HFFc6 (cell line): ENCODE results near the gene HSBP1L1. TPM values are rescaled to one million over a fixed set of nuclear protein-coding genes. Genes with fewer than 3 reads are reported as not detected.
"Not testable (repeated sequence)": the region's sequence is repeated elsewhere in the genome, so short reads cannot be mapped to it uniquely, and the experiment has no call there.

Experiments used
- DNase-seq: peaks from one replicate; pipeline ENCODE4 v3.0.0-alpha.2; 2018
- H3K27ac Mint-ChIP-seq: 2 replicates; pipeline ENCODE4 v1.8.0; 2020; ENCODE audit warnings: mild to moderate bottlenecking, mixed read lengths
- H3K27me3 Mint-ChIP-seq: 2 replicates; pipeline ENCODE4 v1.8.0; 2021; ENCODE audit warnings: mild to moderate bottlenecking, moderate library complexity, mixed read lengths; ENCODE audit not compliant: insufficient read depth
- H3K36me3 Mint-ChIP-seq: 2 replicates; pipeline ENCODE4 v1.8.0; 2021; ENCODE audit warnings: low read depth, mixed read lengths
- H3K4me1 Mint-ChIP-seq: 2 replicates; pipeline ENCODE4 v1.8.0; 2020; ENCODE audit warnings: low read depth, mixed read lengths
- H3K4me3 Mint-ChIP-seq: 2 replicates; pipeline ENCODE4 v1.8.0; 2020; ENCODE audit warnings: mild to moderate bottlenecking, moderate library complexity, mixed read lengths
- H3K9me3 Mint-ChIP-seq: 2 replicates; pipeline ENCODE4 v1.8.0; 2020; ENCODE audit warnings: mild to moderate bottlenecking, mixed read lengths
- total RNA-seq, 6 experiments: library from RNA; stranded (reverse); fragmentation: NEBNext Ultra II Directional; extraction: Animal tissue kit (Norgen Biotek cat#: 25700); gene quantifications; 2 replicates in 1 of 6; 3 replicates in 5 of 6; pipeline ENCODE4 v1.2.3, GENCODE V29; 2021
- TF ChIP-seq, protein P1 (sequence below): fragments of 200-600 bp; sonication (generic); IDR thresholded peaks from 2 replicates; pipeline ENCODE4 v1.5.0; 2021; ENCODE audit warnings: antibody characterized with exemption, mild to moderate bottlenecking

Gene HSBP1L1
- total RNA-seq, 6 experiments from 2014 or later, result 20.7 to 25.6 (median 21.6) TPM

DNA sequence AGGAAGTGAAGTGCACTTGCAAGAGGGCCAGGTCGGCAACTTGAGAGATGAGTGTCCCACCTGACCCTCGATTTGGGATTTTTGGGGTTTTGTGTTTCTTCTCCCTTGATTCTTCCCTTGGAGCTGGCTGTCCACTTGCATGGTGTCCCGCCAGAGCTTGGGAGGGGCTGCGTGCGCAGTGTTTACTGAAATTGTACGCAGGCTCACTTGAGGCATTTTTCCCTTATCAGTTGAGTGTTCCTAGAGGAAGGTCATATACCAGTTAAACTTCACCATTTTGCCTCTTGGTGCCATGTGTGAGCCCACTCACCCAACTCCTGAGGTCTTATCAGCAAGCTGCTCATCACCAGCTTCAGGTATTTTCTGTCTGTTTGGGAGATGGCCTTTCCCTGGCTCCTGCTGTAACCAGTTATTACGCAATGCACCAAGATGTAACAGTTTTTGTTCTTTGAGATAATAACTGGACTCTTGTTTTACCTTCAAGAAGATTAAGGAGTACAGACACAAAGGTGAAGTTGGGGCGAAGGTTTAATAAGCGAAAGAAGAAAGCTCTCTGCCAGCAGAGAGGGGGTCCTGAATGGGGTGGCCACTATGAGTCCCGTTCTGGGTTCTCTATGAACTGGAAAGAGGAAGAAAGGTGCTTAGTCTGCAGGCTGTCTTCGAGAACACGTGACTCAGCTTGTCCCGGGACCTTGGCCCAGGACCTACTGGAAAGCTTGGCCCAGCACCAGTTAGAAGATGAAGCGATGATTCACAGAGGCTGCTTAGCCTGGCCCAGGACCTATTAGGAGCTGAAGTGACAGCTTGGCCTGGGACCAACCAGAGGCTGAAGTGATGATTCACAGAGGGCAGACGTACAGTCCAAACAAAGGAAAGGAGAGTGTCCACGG lies 45.5 kb downstream of the HSBP1L1 start:
- Mint-ChIP-seq H3K4me3 (peak overlapping the region; percentile 70), H3K27ac (peak overlapping the region; percentile 90), H3K9me3 (peaks cover 4% of the 10 kb centered on the region; the same call in 1 of the 2 replicates)

GRCh38 chr18:80010551-80010906 lies 46.1 kb downstream of the HSBP1L1 start:
- TF ChIP-seq, protein P1, sequence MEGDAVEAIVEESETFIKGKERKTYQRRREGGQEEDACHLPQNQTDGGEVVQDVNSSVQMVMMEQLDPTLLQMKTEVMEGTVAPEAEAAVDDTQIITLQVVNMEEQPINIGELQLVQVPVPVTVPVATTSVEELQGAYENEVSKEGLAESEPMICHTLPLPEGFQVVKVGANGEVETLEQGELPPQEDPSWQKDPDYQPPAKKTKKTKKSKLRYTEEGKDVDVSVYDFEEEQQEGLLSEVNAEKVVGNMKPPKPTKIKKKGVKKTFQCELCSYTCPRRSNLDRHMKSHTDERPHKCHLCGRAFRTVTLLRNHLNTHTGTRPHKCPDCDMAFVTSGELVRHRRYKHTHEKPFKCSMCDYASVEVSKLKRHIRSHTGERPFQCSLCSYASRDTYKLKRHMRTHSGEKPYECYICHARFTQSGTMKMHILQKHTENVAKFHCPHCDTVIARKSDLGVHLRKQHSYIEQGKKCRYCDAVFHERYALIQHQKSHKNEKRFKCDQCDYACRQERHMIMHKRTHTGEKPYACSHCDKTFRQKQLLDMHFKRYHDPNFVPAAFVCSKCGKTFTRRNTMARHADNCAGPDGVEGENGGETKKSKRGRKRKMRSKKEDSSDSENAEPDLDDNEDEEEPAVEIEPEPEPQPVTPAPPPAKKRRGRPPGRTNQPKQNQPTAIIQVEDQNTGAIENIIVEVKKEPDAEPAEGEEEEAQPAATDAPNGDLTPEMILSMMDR, result no peak
- H3K27me3 Mint-ChIP-seq, result peaks cover 2% of the 10 kb centered on the region
- H3K4me3 Mint-ChIP-seq, result peak overlapping the region; percentile 70
- peak overlapping the region; percentile 90 for H3K27ac Mint-ChIP-seq
- no peak for DNase-seq
- peaks cover 4% of the 10 kb centered on the region; the same call in 1 of the 2 replicates for H3K9me3 Mint-ChIP-seq
- H3K4me1 Mint-ChIP-seq, result peaks cover 20% of the 10 kb centered on the region
- no peaks in the 10 kb centered on the region for H3K36me3 Mint-ChIP-seq

More for the DNA sequence above, 45.5 kb downstream of the HSBP1L1 start:
- TF ChIP-seq, protein P1, result no peak
- H3K36me3 Mint-ChIP-seq, result no peaks in the 10 kb centered on the region
- peaks cover 20% of the 10 kb centered on the region for H3K4me1 Mint-ChIP-seq
- peak; percentile 97 for DNase-seq
- peaks cover 2% of the 10 kb centered on the region for H3K27me3 Mint-ChIP-seq

DNA sequence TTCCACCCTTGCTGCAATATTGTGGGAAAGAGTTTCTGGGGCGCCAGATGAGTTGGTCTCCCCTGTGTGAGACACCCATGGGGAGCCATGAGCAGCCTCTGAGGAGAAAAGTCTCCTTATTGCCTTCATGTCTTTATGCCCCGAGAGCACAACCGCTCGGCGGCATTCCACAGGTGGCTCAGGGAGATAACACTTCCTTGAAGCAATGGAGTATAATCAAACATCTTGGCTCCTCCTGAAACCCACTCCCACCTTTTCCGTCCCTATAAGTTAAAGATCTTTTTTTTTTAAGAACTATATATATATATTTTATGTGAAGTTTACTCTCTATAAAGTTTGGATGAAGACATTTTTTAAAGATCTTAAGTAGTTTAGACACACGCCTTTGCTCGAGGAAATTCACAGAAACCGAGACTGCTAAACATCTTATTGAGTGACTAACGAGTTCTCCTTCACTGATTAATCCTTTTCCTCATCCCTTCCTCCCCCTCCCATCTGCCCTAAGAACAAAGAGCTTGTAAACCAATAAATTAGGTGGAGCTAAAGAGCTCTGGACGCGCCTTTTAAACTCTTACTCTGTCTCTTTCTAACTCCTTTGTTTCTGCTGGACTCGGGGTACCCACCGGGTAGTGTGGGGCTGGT lies 47.2 kb downstream of the HSBP1L1 start:
- H3K4me3 Mint-ChIP-seq, H3K9me3 Mint-ChIP-seq, H3K36me3 Mint-ChIP-seq, H3K27me3 Mint-ChIP-seq, DNase-seq, H3K27ac Mint-ChIP-seq: not testable (repeated sequence)
- H3K4me1 Mint-ChIP-seq, result peaks cover 20% of the 10 kb centered on the region

DNA sequence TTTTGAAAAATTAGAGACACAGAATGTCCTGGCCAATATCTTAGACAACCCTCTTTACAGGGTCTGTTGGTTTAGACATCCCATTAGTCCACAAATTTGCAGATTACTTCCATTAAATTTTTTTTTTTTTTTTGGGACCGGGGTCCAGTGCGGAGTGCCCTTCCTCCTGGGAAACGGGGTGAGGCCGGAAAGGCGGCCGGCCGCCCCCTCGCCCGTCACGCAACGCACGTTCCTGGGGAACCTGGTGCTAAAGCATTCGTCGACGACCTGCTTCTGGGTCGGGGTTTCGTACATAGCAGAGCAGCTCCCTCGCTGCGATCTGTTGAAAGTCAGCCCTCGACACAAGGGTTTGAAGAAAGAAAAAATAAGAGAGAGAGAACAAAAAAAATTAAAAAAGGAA lies 48.3 kb downstream of the HSBP1L1 start:
- Mint-ChIP-seq H3K27ac (no peak overlapping the region), H3K4me1 (peaks cover 20% of the 10 kb centered on the region), H3K4me3 (no peak overlapping the region), H3K27me3 (peaks cover 2% of the 10 kb centered on the region), H3K9me3 (peaks cover 4% of the 10 kb centered on the region; the same call in 1 of the 2 replicates), H3K36me3 (no peaks in the 10 kb centered on the region)
- DNase-seq, result no peak
- TF ChIP-seq, protein P1, result no peak

Other genes with a start within 250 kb of the HSBP1L1 start
- not detected for gene KCNG2, start 166.7 kb upstream of the HSBP1L1 start, total RNA-seq
- 10 to 100 TPM; 26.6 to 41.2 (median 29.9) TPM for gene SLC66A2, start 13.0 kb upstream of the HSBP1L1 start, total RNA-seq
- 100 to 1,000 TPM; 168 to 187 (median 174) TPM for gene TXNL4A, start 23.9 kb downstream of the HSBP1L1 start, total RNA-seq
- gene RBFA, start 69.8 kb downstream of the HSBP1L1 start, total RNA-seq, result 10 to 100 TPM; 24.8 to 28.4 (median 27.2) TPM
- 10 to 100 TPM; 11.5 to 15.6 (median 14.3) TPM for gene ADNP2, start 144.6 kb downstream of the HSBP1L1 start, total RNA-seq